Measurements from ENCODE around the gene RNPS1.

DNA sequence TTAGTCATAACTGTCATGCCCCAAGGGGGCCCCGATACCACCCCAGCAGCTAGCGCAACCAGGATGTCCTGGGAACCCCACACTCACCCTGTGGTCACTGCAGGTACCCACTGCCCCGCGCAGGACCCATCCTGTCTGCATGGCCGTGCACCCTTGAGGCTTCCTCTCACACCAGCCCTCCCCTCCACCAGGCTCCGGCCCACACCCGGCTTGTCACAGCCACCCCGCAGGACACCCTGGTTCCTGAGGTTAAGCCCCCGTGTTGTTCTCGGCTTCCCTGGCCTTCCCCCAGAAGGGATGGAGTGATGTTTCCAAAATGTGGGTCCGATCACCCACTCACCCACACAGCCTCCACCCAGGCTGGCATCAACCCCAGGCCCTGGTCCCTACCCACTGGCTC is 24.1 kb downstream of the RNPS1 start:
- TF ChIP-seq ZBTB7A (IDR thresholded peaks at IDR 0.05; ENCODE audit: low read depth) (no peak), EP300 (IDR thresholded peaks at IDR 0.05; ENCODE audit: borderline replicate concordance) (no peak)

Data from Ishikawa (cell line).